ENCODE data around the gene PPM1N.

PPM1N gene

GRCh38 chr19:45511074-45511473 is 12.8 kb downstream of the PPM1N start:
- no peak for TF ChIP-seq CTCF (IDR thresholded peaks at IDR 0.05)

GRCh38 chr19:45512881-45513483 is 14.7 kb downstream of the PPM1N start:
- no peak for TF ChIP-seq CTCF (IDR thresholded peaks at IDR 0.05)

- TF ChIP-seq CTCF (IDR thresholded peaks at IDR 0.05) = no peak
Observed at GRCh38 chr19:45514376-45515051, 16.3 kb downstream of the PPM1N start.

- TF ChIP-seq CTCF (IDR thresholded peaks at IDR 0.05) = no peak
Observed at GRCh38 chr19:45515081-45515624, 16.9 kb downstream of the PPM1N start.

- no peak for TF ChIP-seq CTCF (IDR thresholded peaks at IDR 0.05)
Observed at GRCh38 chr19:45515807-45516401, 17.7 kb downstream of the PPM1N start.

- no peak for TF ChIP-seq CTCF (IDR thresholded peaks at IDR 0.05)
Observed at GRCh38 chr19:45517238-45517637, 19.0 kb downstream of the PPM1N start.

- no peak for TF ChIP-seq CTCF (IDR thresholded peaks at IDR 0.05)
Observed at GRCh38 chr19:45517641-45518468, 19.6 kb downstream of the PPM1N start.

All from LNCAP (cell line).